GM19043 (cell line): ENCODE data around the gene FYN.

Experiments
- ATAC-seq: cut with Tn5 transposase; IDR thresholded peaks from one replicate; pipeline ENCODE4 v1.9.1; 2021; ENCODE audit warnings: low read depth; ENCODE audit not compliant: unreplicated experiment

FYN gene

GRCh38 chr6:111618407-111618806, 254.8 kb downstream of the FYN start:
- ATAC-seq: no peak

- no peak for ATAC-seq
Measured at GRCh38 chr6:111617149-111617548, 256.1 kb downstream of the FYN start.

DNA sequence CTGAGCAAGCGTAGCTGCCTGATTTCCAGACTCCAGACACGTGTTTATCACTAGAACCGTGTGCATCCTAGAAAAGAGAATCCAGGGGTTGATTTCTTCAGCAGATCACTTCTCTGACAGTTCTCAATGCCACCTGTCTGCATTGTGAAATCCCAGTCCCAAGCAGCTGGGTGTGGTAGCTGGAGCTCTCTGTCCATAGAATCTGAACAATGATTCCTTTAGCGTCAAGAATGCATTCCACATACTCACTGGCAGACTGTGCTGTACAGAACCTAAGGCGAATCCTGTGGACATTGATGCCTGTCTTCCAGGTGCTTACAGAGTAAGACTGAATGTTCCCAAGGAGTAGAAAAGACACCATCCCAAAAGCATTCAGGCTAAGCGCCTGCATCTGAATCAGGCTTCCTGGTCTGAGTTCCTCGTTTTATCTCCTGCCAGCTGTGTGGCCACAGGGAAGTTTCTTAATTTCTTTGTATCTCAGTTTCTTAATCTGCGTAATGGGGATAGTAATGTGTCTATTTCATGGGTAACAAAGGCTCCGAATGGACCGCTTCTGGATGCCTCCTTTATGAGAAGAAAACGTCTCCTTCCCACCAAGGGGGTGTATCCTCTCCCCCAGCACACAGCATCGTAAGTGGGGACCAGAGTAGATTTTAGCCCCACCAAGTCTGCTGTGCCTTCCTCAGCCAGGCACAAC, 257.2 kb downstream of the FYN start:
- ATAC-seq: no peak

- ATAC-seq: no peak
Measured at GRCh38 chr6:111614833-111615582, 258.2 kb downstream of the FYN start.

DNA sequence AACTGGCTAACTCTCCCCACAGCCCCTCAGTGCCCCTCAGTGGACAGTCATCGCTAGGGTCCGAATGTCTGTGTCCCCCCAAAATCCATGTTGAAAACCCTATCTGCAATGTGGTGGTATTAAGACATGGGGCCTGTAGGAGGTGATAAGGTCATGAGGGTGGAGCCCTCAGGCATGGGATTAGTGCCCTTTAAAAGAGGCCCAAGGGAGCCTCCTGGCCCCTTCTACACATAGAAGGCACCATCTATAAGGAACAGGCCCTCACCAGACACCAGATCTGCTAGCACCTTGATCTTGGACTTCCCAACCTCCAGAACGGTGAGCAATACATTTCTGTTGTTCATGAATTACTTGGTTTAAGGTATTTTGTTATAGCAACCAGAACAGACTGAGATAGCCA, 260.9 kb downstream of the FYN start:
- ATAC-seq: no peak

- no peak for ATAC-seq
Measured at GRCh38 chr6:111610548-111611172, 262.6 kb downstream of the FYN start.
